T-helper 1 cell treated with Interleukin-12 subunit alpha and Interleukin-12 subunit beta and Interleukin-4 antibody, amounts not matched to agents 30 μg/mL and 1 μg/mL, for 36 hours (primary cell): Measurements from ENCODE around the gene LY6G6D.

Source experiments
- H3K27ac Mint-ChIP-seq: one replicate; pipeline ENCODE4 v1.8.0; 2021; ENCODE audit warnings: mild to moderate bottlenecking, mixed read lengths
- H3K27me3 Mint-ChIP-seq: one replicate; pipeline ENCODE4 v1.8.0; 2021; ENCODE audit warnings: low read depth, mixed read lengths
- H3K36me3 Mint-ChIP-seq: one replicate; pipeline ENCODE4 v1.8.0; 2021; ENCODE audit warnings: low read depth, mixed read lengths
- H3K4me1 Mint-ChIP-seq: one replicate; pipeline ENCODE4 v1.8.0; 2021; ENCODE audit warnings: low read depth, mixed read lengths
- H3K4me3 Mint-ChIP-seq: one replicate; pipeline ENCODE4 v1.8.0; 2021; ENCODE audit warnings: mild to moderate bottlenecking, moderate library complexity, mixed read lengths
- H3K9me3 Mint-ChIP-seq: one replicate; pipeline ENCODE4 v1.8.0; 2021; ENCODE audit warnings: mixed read lengths

The LY6G6D gene

DNA sequence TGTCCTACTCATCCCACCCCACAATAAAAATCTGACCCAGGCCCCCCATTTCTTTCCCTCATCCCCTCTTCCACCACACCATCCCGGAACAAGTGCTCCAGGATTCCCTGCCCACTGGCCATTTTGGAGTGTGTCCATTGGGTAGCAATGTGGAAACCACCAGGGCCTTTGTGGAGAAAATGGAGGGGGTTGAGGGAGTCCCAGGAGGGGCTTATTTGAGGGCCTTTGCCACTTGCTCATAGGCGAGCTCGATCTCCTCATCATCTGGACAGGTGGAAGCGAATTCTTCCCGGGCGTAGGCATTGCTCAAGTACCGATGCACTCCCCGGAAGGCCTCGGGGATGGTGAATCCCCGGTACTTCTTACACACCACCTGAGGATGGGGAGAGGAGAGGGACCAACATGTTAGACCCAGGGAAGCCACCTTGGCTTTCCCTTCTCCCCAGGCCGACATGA lies 15.5 kb downstream of the LY6G6D start:
- Mint-ChIP-seq H3K4me1 (peaks cover 47% of the 10 kb centered on the region), H3K36me3 (peaks cover 52% of the 10 kb centered on the region), H3K4me3 (peak overlapping the region; percentile 97), H3K27me3 (no peaks in the 10 kb centered on the region), H3K27ac (peak overlapping the region; percentile 76), H3K9me3 (no peaks in the 10 kb centered on the region)

DNA sequence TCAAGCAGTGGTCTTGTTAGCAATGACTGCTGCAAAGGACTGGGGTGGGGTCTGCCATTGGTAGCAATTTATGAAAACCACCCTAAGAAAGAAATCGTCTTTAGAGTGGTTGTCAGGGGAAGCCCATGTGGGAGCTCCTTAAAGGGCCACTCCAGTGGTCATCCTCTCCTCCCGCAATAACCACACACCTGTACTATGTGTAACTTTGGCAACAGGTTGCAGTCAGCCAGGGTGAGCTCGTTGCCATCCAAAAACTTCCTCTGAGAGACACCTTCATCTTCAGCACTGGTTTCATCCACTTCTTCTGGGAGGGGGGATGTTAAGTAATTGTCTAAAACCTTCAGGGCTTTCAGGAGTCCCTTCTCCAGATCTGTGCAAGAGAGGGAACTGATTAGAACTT lies 16.9 kb downstream of the LY6G6D start:
- peaks cover 40% of the 10 kb centered on the region for H3K4me1 Mint-ChIP-seq
- no peaks in the 10 kb centered on the region for H3K27me3 Mint-ChIP-seq
- no peaks in the 10 kb centered on the region for H3K9me3 Mint-ChIP-seq
- H3K4me3 Mint-ChIP-seq = no peak overlapping the region
- peaks cover 50% of the 10 kb centered on the region for H3K36me3 Mint-ChIP-seq
- no peak overlapping the region for H3K27ac Mint-ChIP-seq

DNA sequence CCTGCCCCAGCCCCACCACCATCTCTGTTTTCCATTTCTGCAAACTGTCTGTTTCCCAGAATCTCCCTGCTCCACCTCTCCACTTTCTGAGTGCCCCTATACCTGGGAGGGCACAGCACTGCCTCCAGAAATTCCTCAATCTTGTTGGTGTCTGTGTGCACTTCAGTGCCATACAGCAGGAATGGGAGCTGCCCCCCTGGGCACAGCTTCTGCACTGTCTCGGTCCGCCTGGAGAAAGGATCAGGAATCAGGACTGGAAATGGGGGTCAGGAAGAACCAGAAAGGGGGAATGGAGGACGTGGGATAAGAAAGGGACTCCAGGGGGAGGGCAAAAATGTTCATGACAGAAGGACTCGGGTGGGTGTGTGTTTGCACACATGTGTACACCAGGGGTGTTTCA lies 18.6 kb downstream of the LY6G6D start:
- no peaks in the 10 kb centered on the region for H3K27me3 Mint-ChIP-seq
- peak overlapping the region; percentile 93 for H3K27ac Mint-ChIP-seq
- H3K4me3 Mint-ChIP-seq = peak overlapping the region; percentile 100
- peaks cover 49% of the 10 kb centered on the region for H3K4me1 Mint-ChIP-seq
- H3K9me3 Mint-ChIP-seq = no peaks in the 10 kb centered on the region
- peaks cover 49% of the 10 kb centered on the region for H3K36me3 Mint-ChIP-seq

DNA sequence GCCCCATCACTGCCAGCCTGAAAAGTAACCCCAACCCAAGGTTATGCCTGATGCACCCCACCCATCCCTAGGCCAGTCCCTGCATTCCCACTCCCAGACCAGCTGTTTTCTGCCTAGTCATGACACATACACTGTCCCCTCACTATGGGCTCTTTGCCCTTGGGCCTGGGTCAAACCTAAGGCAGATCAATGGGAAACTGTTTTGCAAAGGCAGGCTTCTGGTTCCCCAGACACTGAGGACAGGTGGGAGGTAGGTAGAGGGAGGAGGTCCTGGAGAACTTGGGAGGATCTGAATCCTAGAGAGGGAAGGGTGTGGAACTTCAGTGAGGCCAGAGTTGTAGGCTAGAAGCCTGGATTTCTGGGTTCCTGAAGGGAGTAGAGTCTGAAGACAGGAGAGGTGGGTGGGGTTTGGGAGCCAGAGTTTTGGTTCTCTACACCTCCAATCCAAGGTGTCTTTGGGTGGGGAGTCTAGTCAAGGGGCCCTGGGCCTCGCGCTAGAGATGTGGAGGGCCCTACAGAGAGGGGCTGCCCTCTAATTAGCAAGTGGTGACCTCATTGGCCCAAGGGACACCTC lies 19.2 kb downstream of the LY6G6D start:
- Mint-ChIP-seq H3K4me3 (peak overlapping the region; percentile 100), H3K36me3 (peaks cover 47% of the 10 kb centered on the region), H3K27ac (peak overlapping the region; percentile 93), H3K4me1 (peaks cover 51% of the 10 kb centered on the region), H3K27me3 (no peaks in the 10 kb centered on the region), H3K9me3 (no peaks in the 10 kb centered on the region)

DNA sequence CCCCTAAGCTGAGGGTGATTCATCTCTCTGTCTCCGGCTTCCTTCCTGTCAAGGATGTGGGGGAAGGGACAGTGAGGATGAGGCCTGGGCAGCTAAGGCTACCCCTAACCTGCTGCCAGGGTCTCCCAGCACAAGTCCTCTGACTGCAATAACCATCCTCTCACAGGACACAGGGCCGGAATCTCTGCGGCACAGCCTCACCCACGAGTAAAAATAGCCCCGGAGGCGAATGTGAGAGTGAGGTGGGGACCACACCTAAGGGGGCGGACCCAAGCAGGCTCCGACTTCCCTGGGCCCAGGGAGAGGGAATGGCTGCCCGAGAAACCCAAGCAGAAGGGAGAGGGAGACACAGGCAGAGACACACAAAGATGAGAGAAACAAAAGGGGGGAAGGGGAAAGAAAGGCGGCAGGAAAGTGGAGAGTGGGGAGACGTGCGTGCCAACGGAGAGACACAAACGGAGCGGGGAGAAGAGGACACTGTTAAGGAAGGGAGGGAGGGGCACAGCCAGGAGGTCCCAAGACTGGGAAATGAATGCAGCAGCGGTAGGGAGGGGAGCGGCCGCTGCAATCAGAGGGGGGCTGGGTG lies 19.8 kb downstream of the LY6G6D start:
- Mint-ChIP-seq H3K27me3 (no peaks in the 10 kb centered on the region), H3K9me3 (no peaks in the 10 kb centered on the region), H3K27ac (peak overlapping the region; percentile 93), H3K4me1 (peaks cover 55% of the 10 kb centered on the region), H3K36me3 (peaks cover 47% of the 10 kb centered on the region), H3K4me3 (peak overlapping the region; percentile 100)

DNA sequence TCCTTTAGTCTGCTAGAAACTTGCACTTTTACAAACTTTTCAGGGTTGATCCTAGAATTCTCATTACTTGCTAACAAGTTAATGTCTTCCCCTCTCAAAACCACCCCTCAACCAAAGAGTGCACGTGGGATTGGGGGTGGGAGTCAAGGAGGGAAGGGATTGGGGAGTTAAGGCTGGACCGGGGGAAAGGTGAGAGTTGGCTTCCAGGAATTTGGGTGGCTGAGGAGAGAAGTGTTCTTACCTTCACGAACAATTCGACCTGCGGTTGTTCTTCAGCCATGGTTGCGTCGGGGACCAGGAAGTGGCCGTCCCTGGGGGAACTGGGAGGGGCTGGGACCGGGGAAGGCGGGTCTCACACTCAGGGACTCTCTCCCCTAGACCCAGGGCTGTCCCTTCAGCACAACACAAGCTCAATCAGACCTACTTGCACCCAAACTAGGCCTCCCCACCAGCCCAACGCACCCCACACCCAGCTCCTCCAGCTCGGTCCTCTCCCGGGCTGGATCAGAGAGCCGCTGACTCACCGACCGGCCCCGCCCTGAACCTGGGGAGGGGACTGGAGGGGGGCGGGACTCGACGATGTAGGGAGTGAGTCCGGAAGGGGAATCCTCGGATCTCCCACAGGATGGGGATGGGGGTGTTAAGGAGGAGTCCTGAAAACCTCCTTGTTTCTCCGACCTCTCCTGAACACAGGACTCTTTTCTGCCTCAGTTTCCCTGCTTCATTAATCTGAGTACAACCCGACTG lies 21.0 kb downstream of the LY6G6D start, which contains the start of gene CLIC1:
Gene CLIC1, minus strand, starts transcription at position 510 of the 747 bp plus-strand sequence. Its CDS starts 230 bp downstream, at position 280.
- H3K9me3 Mint-ChIP-seq = no peaks in the 10 kb centered on the region
- no peaks in the 10 kb centered on the region for H3K27me3 Mint-ChIP-seq
- peak within 1 kb of the TSS; percentile 100 for H3K4me3 Mint-ChIP-seq
- H3K27ac Mint-ChIP-seq = peak within 1 kb of the TSS; percentile 93
- H3K4me1 Mint-ChIP-seq = peaks cover 60% of the 10 kb centered on the region
- H3K36me3 Mint-ChIP-seq = peaks cover 38% of the 10 kb centered on the region

DNA sequence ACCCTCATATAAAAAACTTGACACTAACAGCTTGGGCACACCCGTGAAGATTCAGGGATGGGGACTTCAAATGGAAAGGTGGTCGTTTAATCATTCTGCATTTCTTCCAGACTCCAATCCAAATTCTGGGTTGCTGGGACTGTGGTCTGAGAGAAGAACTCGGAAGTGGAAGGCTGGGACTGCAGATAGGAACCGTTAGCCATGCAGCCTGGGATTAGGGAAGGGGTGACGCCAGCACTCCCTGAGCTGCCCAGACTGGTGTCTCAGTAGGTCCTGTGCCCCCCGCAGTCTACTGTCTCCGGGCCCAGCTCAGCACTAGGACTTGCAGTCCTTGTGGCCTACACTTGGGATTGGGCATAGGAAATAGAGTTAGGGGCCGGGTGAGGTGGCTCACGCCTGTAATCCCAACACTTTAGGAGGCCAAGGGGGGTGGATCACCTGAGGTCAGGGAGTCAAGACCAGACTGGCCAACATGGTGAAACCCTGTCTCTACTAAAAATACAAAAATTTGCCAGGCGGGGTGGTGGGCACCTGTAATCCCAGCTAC lies 21.7 kb downstream of the LY6G6D start:
- Mint-ChIP-seq H3K36me3 (peaks cover 38% of the 10 kb centered on the region), H3K27ac (peak overlapping the region; percentile 93)

DNA sequence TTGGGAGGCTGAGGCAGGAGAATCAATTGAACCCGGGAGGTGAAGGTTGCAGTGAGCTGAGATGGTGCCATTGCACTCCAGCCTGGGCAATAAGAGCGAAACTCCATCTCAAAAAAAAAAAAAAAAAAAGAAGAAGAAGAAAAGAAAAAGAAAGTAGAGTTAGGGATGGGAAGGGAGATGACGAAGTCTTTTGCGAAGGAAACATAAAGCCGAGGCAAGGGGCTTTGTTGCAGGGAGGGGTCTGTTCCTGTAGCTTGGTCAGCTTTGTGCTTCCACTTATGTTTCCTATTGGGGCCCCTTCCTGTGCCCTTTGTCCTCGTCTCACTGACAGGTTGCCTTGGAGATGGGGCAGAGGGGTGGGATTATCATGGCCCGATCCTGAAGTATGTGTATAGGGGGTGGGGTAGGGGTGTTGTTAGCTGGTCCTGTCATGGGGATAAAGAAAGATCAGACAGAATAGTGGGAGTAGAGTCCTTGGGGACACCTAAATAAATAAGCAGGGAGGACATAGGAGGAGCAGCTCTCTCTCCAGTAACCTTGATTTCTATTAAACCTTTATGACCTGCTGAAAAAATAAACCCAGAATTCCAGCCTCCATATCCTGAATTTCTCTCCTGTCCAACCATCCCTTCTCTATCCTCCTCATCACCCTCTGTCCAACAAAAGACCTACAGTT lies 22.3 kb downstream of the LY6G6D start:
- Mint-ChIP-seq H3K36me3 (peaks cover 35% of the 10 kb centered on the region), H3K4me3 (peak overlapping the region; percentile 100), H3K4me1 (peaks cover 64% of the 10 kb centered on the region), H3K27me3 (no peaks in the 10 kb centered on the region), H3K27ac (peak overlapping the region; percentile 93), H3K9me3 (no peaks in the 10 kb centered on the region)

More for the DNA sequence above, 21.7 kb downstream of the LY6G6D start:
- H3K27me3 Mint-ChIP-seq = no peaks in the 10 kb centered on the region
- peaks cover 66% of the 10 kb centered on the region for H3K4me1 Mint-ChIP-seq
- H3K9me3 Mint-ChIP-seq = no peaks in the 10 kb centered on the region
- H3K4me3 Mint-ChIP-seq = peak overlapping the region; percentile 100

DNA sequence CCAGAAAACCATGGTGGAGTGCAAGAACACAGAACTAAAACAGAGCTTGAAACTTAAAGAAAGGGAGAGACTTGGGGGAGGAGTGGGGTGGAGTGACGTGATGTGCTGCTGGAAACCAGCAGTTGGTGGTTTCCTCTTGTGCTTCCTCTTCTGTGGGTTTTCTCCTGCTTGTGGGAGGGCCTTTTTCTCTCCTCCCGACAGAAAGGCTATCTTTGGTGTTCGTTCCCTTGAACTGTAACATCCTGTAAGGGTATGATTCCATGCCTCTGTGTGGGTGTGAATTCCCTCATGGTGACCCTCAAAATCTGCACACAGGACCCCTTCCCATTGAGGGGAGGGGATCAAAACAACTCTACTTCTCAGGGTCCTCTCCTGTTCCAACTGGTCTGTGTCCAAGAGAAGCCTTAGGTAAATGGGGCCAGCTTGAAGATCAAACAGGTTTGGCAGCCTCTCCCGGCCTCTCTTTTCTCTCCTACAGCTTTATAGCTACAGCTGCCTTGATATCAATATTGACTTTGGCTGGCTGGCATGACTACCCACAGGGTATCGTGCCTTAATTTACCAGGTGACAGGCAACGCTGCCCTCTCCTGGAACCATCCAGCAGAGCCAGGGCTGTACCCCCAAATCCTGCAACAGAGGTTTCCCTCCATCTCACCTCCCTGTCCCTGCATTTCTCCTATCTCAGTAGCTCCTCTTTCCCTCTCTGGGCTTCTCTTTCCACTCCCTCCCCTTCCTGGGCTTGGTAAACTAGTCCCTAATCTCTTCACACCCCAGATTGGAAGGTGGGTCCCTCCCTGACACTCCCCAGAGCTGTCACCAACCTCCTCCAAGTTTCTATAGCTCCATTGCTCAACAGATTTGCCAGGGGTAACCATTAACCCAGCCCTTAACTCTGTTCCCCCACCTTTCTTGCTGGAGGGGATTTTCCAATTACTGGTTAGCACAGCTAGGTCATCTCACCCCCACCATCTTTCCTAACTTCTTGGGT lies 23.1 kb downstream of the LY6G6D start:
- Mint-ChIP-seq H3K27ac (peak overlapping the region; percentile 93), H3K27me3 (no peaks in the 10 kb centered on the region), H3K36me3 (peaks cover 39% of the 10 kb centered on the region), H3K4me1 (peaks cover 64% of the 10 kb centered on the region), H3K4me3 (peak overlapping the region; percentile 100), H3K9me3 (no peaks in the 10 kb centered on the region)

DNA sequence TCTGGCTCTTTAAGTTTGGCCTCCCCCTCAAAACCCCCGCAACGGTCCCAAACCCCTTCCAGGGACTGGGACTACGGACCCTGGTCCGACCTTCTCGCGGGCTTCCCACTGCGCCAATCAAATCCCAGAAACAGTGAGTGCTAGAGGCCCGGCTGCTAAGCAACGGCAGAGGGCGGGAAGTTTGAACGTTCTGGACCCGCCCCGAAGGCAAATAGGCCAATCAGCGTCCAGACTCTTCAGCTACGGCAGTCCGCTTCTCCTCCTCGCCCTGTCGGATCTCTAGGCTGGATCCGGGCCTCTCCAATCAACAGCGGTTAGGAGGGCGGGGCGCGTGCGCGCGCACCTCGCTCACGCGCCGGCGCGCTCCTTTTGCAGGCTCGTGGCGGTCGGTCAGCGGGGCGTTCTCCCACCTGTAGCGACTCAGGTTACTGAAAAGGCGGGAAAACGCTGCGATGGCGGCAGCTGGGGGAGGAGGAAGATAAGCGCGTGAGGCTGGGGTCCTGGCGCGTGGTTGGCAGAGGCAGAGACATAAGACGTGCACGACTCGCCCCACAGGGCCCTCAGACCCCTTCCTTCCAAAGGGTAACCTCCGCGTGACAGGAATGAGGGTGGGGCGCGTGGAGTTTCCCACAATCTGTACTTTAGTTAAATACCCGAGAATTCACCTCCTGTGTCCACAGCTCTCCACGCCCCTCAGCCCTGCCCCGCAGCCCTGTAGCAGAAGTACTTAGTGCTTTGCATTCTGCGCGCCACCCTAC lies 24.7 kb downstream of the LY6G6D start, which contains the start of gene MSH5:
Gene MSH5, plus strand, starts transcription at position 367 of the 758 bp plus-strand sequence. CDS start 462 bp downstream, outside the sequence.
- H3K4me3 Mint-ChIP-seq = peak within 1 kb of the TSS; percentile 100
- H3K27me3 Mint-ChIP-seq = no peaks in the 10 kb centered on the region
- peaks cover 55% of the 10 kb centered on the region for H3K4me1 Mint-ChIP-seq
- H3K27ac Mint-ChIP-seq = peak within 1 kb of the TSS; percentile 93
- peaks cover 30% of the 10 kb centered on the region for H3K36me3 Mint-ChIP-seq
- no peaks in the 10 kb centered on the region for H3K9me3 Mint-ChIP-seq

DNA sequence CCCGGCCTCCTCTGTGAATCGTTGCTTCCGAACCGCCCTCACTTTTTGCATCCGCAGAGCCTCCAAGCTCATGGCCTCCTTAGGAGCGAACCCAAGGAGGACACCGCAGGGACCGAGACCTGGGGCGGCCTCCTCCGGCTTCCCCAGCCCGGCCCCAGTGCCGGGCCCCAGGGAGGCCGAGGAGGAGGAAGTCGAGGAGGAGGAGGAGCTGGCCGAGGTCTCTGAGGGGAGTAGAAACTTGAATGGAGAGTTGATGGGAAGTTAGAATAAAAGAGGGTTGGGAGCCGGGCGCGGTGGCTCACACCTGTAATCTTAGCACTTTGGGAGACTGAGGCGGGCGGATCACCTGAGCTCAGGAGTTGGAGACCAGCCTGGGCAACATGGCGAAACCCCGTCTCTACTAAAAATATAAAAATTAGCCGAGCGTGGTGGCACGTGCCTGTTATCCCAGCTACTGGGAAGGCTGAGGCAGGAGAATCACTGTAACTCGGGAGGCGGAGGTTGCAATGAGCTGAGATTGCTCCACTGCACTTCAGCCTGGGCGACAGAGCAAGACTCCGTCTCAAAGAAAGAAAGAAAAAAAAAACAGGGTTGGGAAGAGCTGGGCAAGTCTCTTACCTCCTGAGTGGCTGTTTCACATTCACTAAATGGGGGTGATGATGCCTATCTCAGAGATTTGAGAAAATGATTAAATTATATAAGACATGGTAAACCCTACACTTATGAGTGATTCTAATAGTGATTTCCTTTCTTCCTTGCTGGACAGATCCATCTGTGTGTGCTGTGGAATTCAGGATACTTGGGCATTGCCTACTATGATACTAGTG lies 25.5 kb downstream of the LY6G6D start:
- peak overlapping the region; percentile 96 for H3K4me3 Mint-ChIP-seq
- H3K27ac Mint-ChIP-seq = peak overlapping the region; percentile 93
- peaks cover 59% of the 10 kb centered on the region for H3K4me1 Mint-ChIP-seq
- no peaks in the 10 kb centered on the region for H3K27me3 Mint-ChIP-seq
- H3K36me3 Mint-ChIP-seq = peaks cover 29% of the 10 kb centered on the region
- H3K9me3 Mint-ChIP-seq = no peaks in the 10 kb centered on the region

DNA sequence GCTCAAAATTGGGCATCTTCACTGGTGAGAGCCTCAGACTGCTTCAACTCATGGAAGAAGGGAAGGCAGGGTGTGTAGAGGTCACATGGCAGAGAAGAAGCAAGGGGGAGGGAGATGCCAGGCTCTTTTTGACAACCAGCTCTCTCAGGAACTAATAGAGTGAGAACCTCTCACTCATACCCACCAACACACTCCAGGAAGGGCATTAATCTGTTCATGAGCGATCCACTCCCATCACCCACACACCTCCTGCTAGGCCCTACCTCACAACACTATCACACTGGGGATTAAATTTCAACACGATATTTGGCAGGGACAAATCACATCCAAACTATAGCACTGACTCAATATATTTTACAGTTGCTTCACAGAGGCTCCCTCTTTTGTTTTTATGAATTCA lies 26.7 kb downstream of the LY6G6D start:
- Mint-ChIP-seq H3K4me3 (peak overlapping the region; percentile 73), H3K4me1 (peaks cover 54% of the 10 kb centered on the region)

More for the DNA sequence above, 26.7 kb downstream of the LY6G6D start:
- Mint-ChIP-seq H3K9me3 (no peaks in the 10 kb centered on the region), H3K27ac (peak overlapping the region; percentile 58), H3K36me3 (peaks cover 24% of the 10 kb centered on the region), H3K27me3 (no peaks in the 10 kb centered on the region)
